HG03066 (cell line): Measurements from ENCODE around the gene HOXA11.

ENCODE experiments used
- ATAC-seq: cut with Tn5 transposase; IDR thresholded peaks from one replicate; pipeline ENCODE4 v1.9.1; 2021; ENCODE audit warnings: low read depth; ENCODE audit not compliant: unreplicated experiment

HOXA11 gene

DNA sequence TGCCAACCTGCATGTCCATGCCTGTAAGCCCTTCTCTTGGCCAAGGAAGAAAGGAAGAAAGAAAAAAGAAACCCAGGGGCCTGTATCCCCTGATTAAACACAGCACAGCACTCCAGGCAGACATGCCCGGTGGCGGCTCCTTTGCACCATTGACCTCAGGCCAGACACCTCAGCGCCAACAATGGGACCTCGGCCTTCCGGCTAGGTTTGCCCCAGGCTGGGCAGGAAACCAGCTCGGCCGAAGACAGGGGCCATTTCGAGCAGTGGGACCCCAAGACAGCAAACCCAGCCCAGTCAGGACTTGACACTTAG is 13.8 kb downstream of the HOXA11 start:
- no peak for ATAC-seq

DNA sequence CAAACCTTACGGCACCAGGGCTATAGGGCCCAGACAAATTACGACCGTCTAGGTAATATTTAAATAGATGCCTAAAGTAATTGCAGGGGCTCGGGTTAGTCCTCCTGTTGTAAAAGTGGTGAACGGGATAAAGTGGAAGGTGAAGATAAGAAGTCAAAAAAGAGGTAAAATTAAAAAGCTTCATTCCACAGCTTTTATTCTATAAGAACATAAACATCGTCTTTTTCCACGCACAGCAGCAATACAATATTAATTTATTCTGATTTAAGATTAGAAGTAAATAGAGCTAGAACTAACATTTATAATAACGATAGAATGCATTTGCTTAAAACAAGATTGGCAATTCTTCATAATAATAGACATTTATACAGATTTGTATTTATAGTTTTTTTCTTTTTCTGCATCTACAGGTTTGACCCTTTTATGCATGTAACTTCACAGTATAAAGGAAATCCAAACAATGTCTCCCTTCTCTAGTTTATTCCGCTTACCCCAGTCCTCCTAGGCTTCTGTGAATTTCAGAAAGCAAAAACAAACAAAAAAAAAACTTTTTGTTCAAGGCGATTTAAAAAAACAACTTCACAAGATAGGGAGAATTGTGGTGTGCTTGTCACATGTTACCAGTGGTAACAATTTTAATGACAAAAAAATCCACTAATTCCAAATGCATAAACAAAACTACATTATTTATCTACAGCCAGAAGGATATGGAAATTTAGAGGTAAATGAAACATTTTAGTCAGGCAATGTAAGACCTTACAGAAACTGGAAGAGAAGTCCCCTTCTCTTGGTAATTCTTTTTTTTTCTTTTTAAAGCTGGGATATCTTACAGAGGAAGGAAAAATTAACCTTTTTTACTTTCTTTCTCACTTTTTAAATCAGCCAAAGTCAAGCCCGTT is 14.4 kb downstream of the HOXA11 start:
- no peak for ATAC-seq

DNA sequence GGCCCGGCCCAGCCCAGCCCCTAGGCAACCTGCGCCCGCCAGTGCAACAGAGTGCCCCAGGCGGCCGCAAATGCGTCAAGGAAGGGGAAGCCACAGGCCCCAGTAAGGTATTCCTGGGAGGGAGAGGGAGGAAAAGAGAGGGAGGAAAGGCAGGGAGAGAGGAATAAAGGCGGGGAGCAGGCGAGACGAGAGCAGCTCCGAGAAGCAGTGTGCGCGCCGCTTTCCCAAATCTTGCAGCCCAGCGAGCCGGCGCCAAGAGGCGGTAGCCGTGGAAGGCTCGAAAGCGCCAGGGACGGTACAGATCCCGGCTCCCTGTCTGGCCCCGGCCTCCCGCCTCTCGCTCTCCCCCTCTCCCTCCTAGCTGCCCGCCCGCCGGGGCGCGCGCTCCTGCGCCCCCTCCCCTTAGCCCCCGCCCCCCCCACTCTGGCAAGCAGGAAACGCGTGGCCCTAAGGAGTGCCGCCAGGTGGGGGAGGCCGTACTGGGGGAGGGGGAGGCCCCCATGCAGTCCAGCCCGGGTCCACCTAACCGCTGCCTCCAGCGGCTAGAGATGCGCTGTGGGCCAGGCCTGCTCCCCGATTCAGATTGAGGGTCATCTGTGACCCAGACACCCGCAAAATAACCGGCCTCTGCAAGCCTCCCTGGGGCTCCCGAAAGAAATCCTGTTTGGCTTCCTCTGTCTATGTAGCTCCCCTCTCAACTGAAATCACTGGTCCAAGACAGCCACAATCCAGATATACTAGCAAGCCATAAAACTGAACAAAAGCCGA is 15.2 kb downstream of the HOXA11 start:
- no peak for ATAC-seq

DNA sequence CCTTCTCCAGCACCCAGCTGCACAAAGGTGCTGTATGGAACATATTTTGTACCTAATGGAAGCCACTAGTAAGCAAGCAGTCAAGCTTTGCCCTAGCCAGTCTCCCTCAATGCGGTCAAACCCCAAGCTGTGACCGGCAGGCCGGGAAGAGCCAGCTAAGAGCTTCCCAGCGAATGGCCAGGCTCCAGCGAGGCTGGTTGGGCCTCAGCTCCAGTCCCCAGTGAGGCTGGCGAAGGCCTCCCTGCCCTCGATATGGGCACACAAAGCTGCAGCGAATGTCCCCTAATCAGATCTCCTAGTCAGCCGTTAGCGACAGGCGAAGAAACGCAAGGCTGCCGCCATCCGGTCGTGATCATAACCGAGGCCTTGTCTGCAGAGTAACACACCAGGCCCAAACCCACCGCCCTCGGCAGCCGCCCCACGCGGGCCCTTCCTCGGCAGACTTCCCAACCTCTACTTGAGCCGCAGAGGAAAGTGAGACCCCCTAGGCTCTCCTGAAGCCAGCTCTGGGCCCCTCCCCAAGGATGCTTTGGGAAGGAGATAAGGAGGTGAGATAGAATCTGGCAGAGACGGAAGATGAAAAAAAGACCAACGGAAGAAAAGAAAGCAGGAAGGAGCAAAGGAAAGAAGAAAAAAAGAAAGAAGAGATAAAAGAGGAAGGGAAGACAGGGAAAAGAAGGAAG is 16.6 kb downstream of the HOXA11 start:
- ATAC-seq, result no peak

DNA sequence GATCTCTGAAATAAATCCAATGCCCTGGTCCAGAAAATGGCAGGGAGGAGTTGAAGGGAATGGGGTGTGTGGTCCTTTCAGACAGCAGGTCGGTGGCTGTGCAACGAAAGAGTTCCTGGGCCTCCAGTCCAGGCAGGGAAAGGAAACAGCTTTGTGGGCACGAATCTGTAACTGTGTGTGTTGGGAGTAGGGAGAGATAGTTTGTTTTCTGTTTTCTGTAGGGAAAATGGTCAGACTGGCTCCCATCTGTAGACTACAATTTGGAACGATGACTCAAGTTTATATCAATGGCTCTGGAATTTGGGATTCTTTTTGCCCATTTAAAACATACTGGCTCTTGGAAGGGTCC is 17.1 kb downstream of the HOXA11 start:
- ATAC-seq, result no peak

DNA sequence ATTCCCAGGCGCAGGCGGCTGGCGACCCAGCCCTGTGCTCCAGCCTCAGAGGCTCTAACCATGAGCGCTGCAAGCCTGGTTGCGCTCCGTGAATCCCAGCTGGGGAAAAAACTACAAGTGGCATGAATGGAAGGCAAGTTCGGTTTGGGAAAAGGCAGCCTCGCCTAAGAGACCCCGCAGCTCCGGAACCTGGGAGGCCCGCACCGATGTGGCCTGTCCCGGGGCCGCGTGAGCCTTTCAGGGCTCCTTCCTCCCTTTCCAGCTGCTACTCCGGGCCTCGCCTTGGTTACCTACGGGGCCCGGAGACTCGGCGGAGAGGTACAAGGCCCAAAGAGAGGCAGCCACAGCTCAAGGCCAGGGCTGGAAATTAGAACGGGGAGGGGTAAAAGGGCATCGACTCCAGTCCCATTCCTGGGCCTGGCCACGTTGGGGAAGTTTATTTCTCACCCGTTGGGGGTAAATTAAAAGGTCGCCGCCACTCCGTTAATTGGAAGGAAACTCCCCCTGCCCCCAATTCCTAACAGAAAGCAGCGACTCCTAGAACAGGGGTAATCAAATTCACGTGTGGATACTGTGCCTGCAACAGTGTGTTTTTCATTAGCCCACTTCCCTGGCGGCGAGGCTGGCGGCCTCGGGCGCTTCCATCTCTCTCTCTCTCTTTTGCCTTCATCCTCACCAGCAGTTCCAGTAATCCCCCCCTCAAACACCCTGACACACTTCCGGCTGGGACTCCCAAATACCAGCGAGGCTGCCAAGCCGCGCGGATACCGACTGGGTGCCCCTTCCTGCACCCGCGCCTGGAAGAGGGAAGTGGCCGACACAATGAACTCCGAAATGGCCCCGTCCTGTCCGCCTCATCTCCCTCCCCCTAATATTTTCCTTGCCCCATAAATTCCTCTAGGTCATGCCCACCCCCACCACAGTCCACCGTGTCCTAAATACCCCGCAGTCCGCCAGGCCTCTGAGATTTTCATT is 18.2 kb downstream of the HOXA11 start:
- no peak for ATAC-seq

DNA sequence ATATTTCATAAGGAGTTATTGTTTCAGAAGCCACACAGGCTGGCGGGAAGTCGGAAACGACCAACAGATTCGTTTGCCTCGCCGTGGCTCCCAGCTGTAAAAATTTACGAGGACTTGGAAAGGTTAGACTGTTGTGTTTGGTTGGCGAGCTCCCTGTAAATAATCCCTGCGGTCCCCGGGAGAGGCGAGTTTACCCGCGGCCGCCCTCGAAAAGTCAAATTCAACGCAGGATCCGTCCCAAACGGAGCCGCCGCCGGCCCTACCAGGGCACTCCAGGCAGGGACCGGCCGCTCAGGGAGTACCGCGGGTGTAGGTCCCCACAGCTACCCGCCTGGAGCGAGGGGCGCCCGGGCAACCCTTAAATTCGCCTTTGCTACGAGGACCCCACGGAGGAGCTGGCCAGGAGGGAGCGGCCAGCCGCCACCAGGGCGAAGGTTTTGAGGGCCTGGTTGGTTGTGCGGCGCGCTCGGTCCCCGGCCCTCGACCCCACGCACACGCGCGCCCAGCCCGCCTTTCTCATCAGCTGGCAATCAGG is 19.0 kb downstream of the HOXA11 start:
- no peak for ATAC-seq

DNA sequence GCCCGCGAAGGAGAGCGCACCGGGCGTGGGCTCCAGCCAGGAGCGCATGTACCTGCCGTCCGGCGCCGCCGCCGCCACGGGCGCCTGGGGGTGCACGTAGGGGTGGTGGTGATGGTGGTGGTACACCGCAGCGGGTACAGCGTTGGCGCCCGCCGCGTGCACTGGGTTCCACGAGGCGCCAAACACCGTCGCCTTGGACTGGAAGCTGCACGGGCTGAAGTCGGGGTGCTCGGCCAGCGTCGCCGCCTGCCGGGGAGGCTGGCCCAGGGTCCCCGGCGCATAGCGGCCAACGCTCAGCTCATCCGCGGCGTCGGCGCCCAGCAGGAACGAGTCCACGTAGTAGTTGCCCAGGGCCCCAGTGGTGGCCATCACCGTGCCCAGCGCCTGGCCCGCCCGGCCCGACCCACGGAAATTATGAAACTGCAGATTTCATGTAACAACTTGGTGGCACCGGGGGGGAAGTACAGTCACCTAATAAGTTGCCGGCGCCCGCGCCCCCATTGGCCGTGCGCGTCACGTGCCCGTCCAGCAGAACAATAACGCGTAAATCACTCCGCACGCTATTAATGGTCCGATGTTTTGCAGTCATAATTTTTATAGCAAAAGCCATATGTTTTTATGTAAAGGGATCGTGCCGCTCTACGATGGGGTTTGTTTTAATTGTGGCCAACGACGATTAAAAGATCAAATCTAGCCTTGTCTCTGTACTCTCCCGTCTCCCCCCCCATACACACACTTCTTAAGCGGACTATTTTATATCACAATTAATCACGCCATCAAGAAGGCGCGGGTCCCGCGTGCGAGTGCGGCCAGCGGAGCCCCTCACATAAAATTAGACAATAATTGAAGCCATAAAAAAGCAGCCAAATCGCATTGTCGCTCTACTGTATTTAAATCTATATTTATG is 19.7 kb downstream of the HOXA11 start, which contains the start of gene HOXA9:
Gene HOXA9 (minus strand): TSS at position 449 of the 907 bp plus-strand sequence. CDS start 80 bp downstream, at position 369.
- ATAC-seq, result no peak

DNA sequence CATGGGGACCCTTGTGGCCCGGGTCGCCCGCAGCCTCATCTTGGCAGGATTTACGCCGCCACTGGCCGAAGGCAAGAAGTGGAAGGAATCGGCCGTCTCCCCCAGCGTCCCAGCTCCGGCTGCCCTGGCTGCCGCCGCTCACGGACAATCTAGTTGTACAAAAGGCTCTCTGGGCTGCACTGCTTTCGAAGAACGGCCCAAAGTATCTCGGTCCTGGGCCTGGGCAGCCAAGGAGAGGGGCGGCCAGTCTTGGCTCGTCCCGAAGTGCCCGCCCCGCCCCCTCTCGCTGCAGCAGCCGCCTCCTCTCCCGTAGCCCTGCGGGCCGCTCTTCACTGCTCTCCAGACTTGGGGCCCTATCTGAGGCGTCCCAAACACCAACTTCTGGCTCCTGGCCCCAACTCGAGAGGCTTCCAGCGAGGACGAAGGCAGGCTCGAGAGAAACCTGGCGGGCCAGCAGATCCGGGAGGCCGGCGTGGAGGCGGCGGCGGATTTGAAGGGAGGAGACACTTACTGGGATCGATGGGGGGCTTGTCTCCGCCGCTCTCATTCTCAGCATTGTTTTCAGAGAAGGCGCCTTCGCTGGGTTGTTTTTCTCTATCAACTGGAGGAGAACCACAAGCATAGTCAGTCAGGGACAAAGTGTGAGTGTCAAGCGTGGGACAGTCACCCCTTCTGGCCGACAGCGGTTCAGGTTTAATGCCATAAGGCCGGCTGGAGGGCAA is 20.5 kb downstream of the HOXA11 start:
- ATAC-seq, result no peak

DNA sequence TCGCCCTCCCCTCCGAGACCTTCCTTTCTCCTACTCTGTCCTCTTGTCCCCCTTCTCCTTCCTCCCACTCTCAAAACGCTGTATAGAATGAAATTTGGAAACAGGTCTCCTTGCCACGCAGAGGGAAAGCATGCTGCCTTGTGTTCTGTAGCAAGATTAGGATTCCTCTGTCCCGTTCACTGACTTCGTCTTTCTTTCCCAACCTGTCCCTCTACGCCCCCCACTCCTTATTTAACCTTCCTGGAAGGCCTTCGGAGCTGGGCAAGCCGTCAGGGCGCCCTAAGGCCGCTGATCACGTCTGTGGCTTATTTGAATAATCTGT is 21.0 kb downstream of the HOXA11 start:
- ATAC-seq, result no peak

DNA sequence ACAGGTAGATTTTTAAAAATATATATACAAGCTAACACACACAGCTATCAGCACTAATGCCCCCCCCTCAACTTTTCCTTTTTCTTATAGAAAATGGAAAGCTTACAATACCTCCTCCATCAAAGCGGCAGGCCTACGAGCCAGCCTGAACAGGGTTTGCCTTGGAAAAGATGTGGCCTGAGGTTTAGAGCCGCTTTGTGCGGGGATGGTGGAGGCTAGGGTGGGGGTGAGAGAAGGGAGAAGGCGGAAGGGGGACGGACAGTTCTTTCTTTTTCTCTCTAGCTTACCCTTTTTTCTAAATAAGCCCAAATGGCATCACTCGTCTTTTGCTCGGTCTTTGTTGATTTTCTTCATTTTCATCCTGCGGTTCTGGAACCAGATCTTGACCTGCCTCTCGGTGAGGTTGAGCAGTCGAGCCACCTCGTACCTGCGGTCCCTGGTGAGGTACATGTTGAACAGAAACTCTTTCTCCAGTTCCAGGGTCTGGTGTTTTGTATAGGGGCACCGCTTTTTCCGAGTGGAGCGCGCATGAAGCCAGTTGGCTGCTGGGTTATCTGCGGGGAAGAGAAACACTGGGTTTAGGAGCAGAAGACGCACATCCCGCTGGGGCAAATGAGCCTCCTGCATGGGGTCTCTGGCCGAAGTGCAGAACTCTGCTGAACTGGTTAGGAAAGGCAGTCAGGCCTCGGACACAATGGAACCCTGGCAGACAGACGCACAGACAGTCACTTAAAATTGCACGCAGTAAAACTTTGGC is 21.6 kb downstream of the HOXA11 start:
- no peak for ATAC-seq

DNA sequence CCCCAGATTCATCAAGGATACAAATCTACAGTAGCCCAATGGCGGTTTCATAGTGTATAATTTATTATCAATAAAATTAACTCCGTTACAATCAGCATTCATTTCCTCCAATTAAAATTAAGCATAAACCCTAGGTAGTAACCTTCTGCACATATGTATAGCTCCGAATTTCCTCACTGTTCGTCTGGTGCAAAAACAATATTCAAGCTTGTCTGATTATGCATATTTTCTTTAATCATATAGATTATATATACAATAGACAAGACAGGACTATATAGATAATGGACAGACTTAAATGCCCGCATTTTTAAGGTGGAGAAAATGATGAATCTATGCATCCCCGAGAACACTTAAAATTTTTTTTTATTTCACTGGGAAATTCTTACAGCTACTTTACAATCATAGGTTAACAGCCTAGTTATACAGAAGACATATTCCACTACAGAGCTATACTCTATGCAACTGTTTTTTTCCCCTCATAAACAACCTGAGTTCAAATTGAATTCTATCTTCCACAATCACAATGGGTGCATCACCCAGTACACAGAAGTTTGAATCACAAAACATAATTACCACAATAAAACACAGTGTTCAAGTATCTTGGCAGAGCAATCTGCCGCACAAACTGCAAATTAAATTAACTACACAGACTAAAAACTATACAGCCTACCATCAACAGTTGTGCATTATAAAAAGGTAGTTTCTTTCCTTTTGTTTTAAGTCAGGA is 22.3 kb downstream of the HOXA11 start:
- ATAC-seq, result no peak

DNA sequence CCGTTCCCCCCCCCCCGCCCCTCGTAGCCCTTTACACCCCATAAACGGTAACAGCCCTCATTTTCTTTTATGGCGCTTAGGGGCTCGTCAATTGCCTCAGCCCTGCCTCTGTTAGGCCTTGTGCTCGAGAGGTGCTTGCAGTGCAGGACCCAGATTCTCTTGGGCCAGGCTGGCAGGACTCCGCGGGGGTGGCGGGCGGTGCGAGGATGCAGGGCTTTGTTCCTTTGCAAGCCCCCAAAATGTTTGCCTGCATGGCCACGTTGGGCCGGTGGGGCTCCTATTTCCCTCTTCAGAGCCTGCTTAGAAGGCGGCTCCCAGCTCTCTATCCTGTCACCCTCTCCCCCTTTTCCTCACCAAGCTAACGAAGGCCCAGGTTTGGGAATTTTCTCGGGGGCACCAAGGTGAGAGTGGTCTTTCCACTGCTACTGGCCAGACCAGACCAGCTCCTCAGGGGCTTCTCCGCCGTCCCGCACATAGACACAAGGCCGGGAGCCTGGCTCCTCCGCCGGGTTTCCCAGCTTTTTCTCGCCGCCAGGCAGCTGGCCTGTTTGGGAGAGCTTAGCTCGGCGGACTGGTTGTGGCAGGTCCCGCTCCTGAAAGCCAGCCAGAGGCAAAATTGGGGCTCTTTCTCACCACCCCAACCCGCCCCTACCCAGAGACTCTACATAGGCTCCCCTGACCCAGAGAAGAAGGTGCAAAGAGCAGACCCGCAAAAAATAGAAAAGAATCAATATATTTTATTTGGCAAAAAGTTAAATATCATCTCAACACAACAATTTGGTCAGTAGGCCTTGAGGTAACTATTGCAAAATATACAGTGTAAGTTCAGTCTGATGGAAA is 23.1 kb downstream of the HOXA11 start:
- no peak for ATAC-seq

DNA sequence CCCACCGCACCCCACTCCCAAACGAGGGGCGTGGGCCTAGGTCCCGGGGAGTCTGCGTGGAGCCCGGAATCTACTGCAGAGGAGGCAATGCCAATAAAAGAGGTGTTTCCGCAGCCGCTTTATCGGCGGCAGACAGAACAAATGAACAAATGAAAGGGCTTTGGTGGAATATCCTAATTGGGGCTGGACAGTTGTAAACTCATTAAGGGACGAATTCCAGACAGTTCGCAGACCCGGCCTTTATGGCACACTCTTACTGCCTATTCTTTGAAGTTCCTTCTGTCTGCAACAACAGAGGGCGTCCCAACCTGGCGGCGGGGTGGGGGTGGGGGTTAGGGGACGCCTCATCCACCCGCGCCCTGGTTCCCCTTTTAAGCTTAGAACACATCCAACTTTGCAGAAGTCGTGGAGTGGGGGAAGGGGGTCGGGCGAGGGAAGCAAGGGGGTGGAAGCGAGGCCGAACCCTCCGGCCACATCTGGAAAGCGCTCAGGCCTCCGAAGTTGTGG is 23.8 kb downstream of the HOXA11 start:
- no peak for ATAC-seq

DNA sequence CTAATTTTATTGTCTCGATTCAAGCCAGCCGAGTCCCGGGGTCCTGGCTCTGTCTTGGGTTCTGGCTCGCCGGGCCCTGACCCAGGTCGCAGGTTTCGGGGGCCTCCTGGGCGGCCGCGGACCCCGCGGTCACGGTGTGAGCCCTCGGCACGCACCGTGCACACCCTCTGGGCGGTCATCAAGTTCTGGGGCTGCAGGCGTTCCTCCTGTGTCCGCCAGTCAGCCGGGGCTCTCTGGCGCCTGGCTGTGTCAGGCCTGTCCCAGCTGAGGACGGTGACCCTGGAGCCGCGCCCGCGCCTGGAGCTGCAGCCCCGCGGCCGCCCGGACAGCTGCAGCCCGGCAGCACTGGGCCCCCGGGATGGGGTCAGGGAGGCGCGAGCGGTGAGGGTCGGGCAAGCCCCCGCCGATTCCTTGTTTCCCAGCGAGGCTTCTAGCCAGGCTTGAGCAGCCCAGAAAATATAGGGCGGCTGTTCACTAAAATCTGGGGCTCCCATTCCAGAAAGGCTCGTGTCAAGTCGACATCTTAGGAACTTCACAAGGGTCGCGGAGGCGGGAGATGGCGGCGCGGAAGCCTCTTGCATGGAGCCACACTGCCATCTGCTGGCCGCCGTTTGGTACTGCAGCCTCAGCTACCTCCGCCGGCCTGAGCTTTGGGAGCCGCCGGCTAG is 24.4 kb downstream of the HOXA11 start:
- ATAC-seq, result peak; percentile 61

DNA sequence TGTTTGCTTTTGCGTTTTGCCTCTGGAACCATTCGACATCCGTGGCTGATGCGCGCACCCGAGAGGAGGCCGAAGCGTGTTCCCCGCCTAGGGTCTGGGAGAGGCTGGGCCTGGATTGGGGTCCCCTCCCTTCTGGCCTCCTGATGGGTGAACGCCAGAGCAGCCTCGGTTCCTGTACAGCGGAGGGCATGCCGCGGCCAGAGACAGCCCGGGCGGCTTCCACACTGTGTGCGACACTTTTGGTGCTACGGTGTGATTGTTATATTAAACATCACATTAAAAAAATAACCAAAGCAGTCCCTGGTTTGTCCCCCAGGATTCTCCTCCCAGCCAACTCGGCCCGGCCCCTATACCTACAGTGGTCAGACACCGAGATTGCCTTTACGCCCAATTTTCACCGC is 24.9 kb downstream of the HOXA11 start:
- ATAC-seq, result no peak
